Hematopoietic multipotent progenitor cell treated with erythropoietin and hydrocortisone succinate and interleukin-3 and kit ligand, for 6 days (in vitro differentiated cells): ENCODE data around the gene ZNF507.
"Not testable (repeated sequence)": the region's sequence is repeated elsewhere in the genome, so short reads cannot be mapped to it uniquely, and the experiment has no call there.

Experiments
- DNase-seq: peaks from one replicate; pipeline ENCODE4 v3.0.0-alpha.2; 2015

Gene ZNF507

DNA sequence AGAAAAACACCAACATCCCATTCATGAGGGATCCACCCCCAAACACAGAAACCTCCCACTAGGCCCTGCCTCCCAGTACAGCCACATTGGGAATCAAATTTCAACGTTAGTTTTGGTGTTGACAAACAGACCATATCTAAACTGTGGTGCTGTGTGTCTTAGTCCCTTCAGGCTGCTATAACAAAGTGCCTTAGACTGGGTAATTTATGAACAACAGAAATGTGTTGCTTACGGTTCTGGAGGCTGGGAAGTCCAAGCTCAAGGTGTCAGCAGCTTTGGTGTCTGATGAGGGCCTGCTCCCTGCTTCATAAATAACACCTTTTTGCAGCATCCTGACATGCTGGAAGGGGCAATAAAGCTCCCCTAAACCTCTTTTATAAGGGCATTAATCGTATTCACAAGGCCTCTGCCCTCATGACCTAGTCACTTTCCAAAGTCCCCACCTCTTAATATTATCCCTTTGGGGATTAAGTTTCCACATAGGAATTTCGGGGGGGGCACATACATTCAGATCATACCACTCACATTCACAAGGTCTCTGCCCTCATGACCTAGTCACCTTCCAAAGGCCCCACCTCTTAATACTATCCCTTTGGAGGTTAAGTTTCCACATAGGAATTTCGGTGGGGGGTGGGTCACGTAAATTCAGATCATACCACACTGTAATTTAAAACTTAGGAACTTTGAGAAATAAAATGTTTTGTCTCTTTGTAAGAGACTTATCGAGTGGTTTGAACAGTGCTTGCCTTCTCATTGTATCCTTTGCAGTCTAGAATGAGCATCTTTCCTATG is 27.5 kb downstream of the ZNF507 start:
- DNase-seq, result no peak

DNA sequence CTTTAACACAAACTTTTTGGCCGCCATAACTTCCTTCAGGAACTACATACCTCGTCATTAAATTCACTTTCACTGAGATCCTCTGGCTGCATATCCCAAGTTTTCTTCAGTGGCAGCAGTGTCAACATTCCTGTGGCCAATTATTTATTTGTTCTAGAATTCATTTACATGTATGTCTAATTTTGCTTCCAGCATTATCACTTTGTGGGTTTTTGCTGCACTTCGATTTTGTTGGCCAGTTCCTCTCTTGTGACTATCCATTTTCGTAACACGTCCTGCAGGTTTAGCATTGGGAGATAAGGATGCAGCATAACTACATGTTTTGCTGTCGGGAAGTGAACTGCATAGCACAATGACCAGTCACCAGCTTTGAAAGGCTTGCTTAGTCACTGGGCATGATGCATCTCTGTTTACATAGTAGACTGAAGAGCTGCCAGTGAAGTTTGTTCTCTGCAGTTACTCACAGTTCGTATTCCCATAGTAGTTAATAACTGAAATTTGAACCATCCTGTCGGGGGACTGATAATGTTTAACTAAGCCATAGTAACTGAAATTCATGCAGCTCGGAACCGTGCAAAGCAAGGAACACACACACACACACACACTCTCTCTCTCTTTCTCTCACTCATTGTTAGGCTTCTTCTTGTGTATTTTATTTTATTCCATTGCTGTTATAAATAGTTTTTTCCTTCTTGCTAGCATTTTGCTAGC is 28.3 kb downstream of the ZNF507 start:
- DNase-seq, result peak; percentile 48

DNA sequence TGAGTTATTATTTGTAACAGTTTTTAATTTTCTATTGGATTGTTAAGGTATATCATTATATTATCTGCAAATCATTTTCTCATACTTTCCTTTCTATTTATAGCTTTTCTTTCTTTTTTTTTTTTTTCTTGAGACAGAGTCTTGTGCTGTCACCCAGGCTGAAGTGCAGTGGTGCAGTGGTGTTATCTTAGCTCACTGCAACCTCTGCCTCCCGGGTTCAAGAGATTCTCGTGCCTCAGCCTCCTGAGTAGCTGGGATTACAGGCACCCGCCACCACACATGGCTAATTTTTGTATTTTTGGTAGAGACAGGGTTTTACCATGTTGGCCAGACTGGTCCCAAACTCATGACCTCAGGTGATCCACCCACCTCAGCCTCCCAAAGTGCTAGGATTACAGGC is 29.0 kb downstream of the ZNF507 start:
- DNase-seq, result not testable (repeated sequence)

DNA sequence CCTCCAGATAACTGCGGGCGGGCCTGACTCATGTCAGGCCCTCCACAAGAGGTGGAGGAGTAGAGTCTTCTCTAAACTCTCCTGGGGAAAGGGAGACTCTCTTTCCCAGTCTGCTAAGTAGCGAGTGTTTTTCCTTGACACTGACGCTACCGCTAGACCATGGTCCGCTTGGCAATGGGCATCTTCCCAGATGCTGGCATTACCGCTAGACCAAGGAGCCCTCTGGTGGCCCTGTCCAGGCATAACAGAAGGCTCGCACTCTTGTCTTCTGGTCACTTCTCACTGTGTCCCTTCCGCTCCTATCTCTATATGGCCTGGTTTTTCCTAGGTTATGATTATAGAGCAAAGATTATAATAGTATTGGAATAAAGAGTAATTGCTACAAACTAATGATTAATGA is 31.7 kb downstream of the ZNF507 start:
- peak; percentile 19 for DNase-seq

DNA sequence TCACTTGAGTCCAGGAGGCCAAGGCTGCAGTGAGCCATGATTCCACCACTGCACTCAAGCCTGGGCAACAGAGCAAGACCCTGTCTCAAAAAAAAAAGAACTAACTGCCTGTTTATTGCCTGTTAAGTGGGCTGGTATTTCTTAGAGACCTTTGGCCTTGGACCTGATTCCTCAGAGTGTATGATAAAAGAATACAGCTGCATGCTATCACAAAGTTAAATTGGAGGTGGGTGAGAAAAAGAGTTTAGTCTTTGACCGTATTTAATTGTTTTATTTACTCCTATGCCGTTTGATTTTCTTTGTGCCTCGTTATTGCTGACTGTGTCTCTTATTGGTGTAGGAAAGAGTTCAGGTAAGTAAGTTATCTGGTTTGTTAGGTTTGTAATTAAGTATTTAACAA is 34.9 kb downstream of the ZNF507 start:
- DNase-seq, result no peak

DNA sequence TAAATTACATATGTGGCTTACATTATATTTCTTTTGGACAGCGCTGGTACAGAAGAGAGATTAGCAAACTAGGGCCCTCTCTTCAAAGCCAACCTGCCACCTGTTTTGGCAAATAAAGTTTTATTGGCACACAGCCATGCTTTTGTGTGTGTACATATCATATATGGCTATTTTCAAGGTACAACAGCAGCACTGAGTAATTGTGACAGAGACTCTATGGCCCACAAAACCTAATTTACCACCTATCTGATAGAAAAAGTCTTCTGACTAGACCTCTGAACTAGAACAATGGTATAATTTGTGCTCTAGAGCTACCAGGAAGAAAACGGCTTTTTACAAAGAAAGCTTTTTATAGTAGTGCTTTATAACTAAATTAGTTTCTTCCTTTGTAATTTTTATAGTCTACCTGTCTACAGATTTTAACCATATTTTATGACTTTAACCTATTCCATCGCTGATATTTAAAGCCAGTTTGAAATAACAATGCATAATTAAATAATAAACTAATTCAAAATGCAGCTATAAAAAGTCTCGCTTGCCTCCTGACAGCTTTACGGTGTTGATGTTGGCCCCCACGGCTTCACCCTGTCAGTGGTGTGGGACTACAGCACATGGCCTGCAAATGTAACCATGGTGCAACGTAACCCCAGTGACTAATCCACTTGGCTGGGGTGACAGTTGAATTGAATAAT is 42.4 kb downstream of the ZNF507 start:
- no peak for DNase-seq

DNA sequence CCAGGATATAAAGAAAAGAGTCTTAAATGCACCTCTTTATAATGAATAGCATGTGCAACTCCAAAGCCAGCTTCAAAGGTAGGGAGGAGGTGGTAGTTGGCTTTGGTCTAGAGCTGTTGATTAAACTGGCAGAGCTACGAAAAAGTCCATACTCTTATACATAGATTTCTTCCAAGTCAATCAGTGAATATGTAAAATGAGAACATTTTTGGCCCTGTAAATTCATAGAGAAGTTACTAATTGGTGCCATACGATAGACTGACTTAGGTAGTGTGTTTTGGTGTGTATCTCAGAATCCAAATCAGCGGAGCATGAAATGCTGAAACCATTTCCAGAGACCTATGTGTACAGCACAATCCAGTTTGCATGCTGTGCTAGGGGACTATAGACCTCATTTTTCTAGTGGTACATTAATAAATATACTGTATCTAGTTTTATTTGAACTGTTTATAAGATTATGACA is 43.0 kb downstream of the ZNF507 start:
- no peak for DNase-seq

DNA sequence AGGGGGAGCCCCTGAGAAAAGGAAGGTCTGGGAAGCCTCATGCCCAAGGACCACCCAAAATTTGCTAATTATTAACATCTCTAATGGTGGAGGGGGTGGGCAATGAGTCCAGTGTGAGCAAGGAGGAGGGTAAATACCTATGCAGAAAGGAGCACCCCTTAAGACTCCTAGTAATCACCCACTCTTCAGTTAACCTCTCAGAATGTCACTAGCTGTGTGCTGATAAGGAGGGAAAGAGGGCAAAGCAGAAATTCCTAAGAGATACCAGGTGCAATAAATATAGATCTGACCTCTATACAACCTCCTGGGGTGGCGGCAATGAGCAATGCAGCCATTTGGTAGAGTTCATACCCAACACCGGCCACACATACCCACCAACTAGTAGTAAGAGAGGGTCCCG is 47.5 kb downstream of the ZNF507 start:
- DNase-seq, result no peak

DNA sequence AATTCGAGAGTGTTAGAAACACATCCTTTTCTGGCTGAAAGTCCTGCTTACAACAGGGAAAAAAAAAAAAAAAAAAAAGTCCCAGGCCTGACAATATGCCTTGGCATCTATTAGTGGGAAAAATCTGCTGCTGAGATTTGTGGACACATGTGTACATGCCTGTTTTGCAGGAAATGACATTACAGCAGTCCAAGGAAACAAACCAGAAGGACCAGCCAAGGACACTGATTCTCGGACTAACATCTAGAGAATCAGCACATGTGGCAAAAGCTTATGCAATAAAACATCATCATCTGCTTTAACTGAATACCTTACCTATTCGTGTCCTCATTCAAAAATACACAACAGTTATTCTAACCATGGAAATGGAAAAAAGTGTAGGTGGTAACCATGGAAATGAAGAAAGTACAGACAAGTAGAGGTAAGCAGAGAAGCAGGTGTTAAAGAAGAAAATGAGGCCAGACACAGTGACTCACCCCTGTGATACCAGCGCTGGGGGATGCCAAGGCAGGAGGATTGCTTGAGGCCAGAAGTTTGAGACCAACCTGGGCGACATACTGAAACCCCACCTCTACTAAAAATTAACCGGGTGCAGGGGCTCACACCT is 50.7 kb downstream of the ZNF507 start:
- no peak for DNase-seq

DNA sequence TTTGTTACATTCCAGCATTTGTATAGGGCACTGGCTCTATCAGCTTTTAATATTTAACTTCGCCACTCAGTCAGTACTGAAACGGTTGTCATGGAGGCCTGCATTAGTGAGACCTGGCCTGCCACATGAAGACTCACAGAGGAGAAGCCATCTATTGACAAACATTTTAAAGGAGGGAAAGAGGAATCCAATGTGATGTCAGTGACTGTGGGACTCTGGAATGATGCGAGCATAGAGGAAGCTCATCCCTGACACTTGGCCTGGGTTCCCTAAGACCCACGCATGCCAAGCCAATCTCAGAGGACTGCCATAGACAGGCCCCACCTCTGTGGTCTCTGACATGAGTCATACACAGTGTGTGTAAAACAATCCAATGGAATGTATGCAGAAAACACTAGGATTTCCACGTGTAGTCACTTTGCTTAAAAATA is 52.3 kb downstream of the ZNF507 start:
- DNase-seq, result no peak

DNA sequence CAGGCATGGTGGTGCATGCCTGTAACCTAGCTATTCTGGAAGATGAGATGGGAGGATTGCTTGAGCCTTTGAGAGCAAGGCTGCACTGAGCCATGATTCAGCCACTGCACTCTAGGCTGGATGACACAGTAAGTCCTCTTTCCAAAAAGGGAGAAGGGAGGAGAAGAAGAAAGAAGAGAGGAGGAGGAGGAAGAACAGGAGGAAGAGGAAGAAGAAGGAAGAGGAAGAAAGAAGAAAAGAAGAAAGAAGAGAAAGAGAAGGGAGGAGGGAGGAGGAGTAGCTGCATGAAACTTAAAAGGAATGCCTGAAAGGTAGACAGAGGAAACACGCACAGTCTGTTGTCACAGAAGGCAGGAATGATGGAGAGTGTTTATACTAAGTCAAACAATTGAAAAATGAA is 56.6 kb downstream of the ZNF507 start:
- no peak for DNase-seq

DNA sequence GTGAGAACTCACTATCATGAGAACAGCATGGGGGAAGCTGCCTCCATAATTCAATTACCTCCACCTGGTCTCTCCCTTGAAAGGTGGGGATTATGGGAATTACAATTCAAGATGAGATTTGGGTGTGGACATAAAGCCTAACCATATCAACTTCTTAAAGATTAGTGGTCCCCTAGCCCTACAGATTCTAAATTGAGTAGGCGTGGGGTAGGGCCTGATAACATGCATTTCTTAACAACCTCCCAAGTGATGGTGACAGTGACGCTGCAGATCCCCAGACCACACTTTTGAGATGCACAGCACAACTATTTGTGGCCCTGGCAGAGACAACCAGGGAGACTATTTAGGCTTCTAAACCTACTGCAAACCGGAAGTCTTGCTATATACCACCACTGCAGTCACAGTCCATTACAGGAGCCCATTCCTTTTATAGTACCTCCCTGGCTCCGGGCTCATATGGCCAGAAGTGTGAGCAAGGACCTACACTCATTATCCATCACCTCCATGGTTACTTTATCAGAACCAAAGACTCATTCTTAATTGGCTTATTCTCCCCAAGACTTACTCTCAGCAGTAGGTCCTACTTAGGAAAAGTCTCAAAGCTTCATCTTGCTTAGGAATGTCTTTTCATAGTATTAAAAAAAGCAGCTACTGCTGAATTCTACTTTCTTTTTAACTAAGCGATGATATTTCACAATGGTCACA is 58.0 kb downstream of the ZNF507 start:
- no peak for DNase-seq

DNA sequence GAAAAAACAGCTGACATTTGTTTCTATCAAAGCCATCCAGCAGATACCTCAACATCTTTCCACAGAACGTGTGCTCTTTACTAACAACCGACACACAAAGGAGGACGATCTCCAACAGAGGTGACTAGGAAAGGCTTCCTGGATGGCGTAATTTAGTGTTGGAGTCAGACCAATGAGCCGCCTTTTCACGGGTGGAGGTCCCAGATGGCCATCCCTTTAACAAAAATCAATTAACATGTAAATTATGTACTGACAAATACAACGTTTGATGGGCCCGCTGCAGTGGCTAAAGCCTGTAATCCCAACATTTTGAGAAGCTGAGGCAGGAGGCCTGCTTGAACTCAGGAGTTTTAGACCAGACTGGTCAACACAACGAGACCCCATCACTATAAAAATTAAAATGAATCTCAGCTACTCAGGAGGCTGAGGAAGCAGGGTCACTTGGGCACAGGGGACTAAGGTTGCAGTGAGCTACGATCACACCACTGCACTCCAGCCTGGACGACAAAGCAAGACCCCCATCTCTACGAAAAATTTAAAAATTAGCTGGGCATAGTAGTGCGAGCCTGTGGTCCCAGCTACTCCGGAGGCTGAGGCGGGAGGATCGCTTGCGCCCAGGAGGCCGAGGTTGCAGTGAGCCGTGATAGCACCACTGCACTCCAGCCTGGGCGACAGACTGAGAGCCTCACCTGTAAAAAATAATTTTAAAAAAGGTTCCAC is 59.0 kb downstream of the ZNF507 start:
- DNase-seq, result peak; percentile 18

DNA sequence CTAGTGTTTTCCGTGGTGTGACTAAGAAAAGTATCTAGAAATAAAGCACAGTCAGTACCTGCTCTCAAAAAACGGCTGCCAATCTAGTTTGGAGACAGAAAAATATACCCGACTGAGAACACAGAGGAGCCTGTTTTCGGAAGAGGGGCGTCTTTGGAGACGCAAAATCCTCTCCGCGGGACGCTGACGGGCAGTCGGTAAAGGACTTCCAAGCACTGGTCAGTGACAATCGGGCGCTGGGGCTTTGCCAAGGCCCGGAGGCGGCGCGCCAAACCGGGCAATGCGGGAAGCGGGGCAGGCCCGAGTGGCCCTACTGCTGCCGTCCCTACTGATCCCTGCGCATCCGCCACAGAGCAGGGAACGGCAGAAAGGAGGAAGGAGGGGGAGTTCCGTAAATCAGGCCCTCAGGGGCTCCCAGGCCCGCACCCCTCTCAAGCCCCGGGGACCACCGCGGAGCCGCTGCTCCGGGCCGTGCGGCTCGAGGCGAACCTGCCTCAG is 59.6 kb downstream of the ZNF507 start:
- DNase-seq, result peak; percentile 45

DNA sequence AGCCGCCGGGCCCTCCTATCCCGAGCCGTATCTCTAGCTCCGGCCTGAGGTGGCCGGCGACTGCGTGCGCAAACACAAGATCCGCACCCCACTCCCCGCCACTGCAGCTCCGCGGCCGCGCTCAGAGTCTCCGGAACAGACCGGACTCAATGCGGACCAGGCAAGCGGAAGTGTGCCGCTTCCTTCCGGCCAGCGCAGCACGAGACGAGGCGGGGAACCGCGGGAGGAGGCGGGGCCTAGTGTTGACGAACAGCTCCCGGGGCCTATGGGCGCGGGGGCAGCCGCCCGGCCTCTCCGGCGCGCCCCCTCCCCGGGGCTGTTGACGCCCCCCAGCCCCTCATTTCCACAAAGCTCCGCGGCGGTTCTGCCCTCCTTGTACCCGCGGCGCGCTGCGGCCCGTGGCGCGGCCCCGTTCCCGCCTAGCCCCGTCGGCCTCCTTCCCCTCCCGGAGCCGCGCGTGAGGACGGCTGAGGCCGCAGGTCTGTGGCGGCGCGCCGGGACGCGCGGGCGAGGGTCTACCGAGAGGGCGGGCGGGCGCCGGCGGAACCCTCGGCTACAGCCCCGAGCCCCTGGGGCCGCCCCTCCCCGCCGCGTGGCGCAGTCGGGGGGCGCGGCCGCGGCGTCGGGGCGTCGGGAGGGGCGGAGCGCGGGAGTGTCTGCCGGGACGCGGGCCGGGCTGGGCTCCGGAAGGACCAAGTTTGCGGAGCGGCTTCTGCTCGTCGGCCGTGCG is 60.2 kb downstream of the ZNF507 start, which contains the start of gene DPY19L3:
Gene DPY19L3, plus strand, starts transcription at position 340 of the 730 bp plus-strand sequence. CDS start 2,484 bp downstream, outside the sequence.
- peak; percentile 97 for DNase-seq

DNA sequence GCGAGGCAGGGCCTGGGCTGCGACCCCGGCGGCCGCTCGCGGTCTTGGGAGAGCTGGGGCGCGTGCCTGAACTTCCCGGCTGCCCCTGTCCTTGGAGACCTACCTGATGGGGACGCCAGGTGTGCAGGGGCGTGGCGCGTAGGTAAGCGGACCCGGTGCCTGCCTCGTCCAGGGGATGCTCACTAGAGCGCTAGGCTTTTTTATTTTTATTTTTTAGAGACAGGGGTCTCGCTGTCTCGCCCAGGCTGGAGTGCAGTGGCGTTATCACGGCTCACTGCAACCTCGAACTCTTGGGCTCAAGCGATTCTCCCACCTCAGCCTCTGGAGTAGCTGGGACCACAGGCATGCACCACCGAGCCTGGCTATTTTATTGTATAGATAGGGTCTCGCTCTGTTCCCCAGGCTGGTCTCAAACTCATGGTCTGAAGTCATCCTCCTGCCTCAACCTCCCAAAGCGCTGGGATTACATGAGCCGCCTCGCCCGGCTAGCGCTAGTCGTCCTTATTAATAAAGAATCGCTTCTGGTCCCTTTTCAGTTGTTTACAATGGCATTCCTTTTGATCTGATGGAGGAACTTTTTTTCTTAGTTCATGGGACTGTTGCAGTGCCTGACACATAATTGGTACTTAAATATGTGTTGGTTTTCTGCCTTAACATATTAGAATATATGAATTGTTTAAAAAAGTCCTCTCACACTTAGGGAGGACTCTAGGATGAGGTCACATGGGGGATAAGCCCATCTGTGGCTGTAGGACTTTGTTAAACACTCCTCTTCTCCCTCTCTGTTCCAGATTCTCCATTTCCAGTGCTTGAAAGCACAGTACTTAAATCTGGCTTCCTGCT is 61.0 kb downstream of the ZNF507 start:
- DNase-seq, result peak; percentile 14

DNA sequence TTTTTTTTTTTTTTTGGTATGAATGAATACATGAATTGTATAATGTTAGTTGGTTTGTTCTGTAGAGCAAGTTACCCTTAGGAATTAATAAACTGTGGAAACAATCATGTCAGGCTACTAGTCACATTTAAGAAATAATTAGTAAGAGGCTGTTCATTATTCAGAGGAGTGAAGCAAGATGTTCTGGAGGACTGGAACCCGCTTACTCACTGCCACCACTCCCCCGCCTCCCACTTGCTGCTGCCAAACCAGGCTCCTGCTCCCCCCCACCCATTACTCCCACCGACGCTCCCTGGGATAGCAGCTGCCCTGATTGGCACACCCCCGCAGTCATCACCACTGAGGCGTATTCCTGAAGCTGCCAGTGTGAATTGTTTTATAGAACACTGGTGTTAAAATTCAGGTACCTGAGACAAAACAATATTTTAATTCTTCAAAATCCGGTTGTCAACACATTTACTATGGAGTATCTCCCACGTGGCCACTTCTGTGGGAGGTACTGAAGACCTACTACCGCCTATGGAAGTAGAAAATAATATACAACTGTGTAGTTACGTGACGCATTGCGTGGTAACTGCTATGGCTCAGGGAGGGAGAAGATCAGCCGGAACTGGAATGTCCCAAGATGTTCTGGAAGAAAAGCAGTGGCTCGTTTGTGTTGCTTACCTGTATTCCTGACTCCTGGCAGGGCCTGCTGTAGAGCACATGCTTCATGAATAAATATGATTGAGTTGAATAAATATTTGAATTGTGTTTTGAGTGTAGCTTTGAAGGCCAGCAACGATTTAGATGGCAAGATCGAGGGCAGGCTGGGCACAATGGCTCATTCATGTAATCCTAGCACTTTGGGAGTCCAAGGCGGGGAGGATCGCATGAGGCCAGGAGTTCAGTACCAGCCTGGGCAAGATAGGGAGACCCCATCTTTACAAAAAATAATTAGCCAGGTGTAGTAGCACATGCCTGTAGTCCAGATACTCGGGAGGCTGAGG is 61.9 kb downstream of the ZNF507 start:
- no peak for DNase-seq

DNA sequence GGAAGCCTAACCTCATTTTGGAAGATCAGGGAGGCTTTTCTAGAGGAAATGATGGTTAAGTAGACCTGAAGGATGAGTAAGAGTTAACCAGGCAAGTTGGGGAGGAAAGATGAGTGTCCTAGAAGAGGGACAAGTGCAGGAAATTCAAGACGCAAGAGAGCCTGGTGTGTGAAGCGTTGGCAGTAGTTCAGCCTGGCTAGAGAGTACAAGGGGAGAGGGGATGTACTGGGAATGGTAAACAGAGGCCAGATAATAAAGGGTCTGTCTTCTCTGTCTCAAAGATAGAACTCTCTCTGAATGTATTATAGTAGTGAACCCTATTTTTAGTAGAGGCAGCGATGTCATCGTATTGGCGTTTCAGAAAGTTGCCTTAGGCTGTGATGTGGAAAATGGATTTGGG is 69.8 kb downstream of the ZNF507 start:
- no peak for DNase-seq

DNA sequence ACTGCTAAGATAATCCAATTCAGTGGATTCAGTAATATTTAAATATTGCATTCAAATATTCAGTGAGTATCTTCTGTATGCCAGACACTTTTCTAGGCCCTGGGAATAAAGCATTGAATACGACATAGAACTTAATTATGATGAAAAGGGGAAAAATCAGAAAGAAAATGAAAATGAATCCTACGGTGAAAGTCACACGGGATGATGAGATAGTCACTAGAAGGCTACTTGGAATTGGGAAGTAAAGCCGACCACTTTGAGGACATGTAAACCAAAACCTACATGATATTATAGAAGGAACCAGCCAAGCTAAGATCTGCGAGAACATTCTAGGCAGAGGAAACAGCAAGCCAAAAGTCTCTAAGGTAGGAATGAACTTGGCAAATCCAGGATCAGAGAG is 70.3 kb downstream of the ZNF507 start:
- DNase-seq, result no peak
